Activated T-cell treated with anti-CD3 and anti-CD28 coated beads, Interleukin-2, amount 50 U/mL, for 24 hours (primary cell): ENCODE measurements around the gene PLA2G6.

Source experiments
- DNase-seq: peaks from one replicate; pipeline ENCODE4 v3.0.0-alpha.2; 2020
- H3K27ac Mint-ChIP-seq: 2 replicates; pipeline ENCODE4 v1.8.0; 2020; ENCODE audit warnings: mild to moderate bottlenecking, mixed read lengths
- H3K27me3 Mint-ChIP-seq: 2 replicates; pipeline ENCODE4 v1.8.0; 2020; ENCODE audit warnings: mixed read lengths
- H3K36me3 Mint-ChIP-seq: 2 replicates; pipeline ENCODE4 v1.8.0; 2020; ENCODE audit warnings: low read depth, mixed read lengths
- H3K4me1 Mint-ChIP-seq: 2 replicates; pipeline ENCODE4 v1.8.0; 2020; ENCODE audit warnings: low read depth, mixed read lengths
- H3K4me3 Mint-ChIP-seq: 2 replicates; pipeline ENCODE4 v1.8.0; 2020; ENCODE audit warnings: mild to moderate bottlenecking, moderate library complexity, mixed read lengths
- H3K9me3 Mint-ChIP-seq: 2 replicates; pipeline ENCODE4 v1.8.0; 2020; ENCODE audit warnings: mixed read lengths

PLA2G6 gene

DNA sequence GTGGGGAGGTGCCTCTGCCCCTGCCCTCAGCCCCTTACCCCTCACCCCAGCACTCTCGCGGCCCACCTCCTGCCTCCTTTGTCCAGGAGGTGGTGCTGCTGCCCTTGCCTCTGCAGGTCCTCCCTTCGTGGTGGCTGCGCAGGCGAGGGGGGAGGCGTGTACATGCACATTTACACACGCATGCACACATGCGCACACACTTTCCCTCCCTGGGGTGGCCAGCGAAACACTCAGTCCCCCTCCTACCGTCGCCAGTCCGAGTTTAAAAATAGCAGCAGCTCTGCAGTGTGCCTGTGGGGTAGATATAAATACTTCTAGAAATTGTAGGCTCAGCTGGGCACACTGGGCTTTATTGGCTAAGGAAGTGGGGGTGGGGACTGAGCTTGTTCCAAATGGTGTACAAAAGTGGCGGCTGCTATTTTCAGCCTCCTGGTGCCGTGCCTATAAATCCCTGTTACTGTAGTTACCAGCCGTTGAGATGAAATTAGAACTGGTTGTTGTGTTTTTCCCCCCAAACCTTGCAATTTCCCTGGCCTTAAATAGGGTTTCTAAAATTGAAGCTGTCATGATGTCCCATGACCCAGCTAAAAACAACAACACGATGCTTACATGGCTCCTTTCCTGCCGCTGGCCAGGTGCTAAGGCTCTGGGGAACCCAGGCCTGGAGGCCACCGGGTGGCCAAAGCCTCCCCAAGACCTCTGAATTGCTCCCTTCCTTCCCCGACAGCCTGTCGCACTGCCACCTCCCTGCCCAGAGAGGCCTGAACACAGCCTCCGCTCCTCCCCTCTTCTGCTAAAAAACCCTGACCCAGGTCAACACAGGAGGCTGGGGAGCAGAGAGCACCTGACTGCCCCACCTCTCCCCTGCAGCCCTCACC is 112.0 kb downstream of the PLA2G6 start:
- no peak for DNase-seq
- H3K27ac Mint-ChIP-seq: no peak overlapping the region
- no peaks in the 10 kb centered on the region for H3K4me1 Mint-ChIP-seq
- H3K9me3 Mint-ChIP-seq: no peaks in the 10 kb centered on the region
- no peak overlapping the region for H3K4me3 Mint-ChIP-seq
- no peaks in the 10 kb centered on the region for H3K27me3 Mint-ChIP-seq
- peaks cover 84% of the 10 kb centered on the region for H3K36me3 Mint-ChIP-seq

DNA sequence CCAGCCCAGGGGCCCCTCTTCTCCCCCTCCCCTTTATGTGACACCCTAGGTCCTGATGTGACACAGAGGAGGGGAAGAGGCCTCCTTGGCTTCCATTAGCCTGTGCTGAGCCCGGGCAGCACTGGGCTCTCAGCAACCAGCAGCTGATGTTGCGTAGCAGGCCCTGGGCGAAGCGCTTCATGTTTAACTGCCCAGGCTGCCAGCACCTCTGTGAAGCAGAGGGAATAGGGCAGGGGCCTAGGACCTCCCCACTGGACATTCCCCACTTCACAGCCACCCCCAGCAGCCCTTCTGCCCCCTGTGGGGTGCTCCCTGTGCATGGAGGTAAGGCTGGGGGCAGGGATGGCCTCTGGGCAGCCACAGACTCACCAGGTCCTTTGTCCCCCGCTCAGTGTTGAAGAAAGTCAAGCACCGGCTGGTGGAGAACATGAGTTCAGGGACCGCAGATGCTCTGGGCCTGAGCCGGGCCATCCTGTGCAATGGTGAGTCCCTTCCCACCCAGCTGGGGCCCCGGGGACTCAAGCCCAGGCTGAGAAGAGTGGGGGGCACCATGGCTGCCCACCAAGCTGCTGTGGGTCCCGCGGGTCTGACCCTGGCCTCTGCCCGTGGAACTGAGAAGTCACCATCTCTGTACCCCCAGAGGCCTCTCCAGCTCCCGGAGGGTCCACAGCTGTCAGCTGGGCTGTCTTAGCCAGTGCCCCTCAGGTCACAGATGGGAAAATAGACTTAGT is 112.8 kb downstream of the PLA2G6 start:
- Mint-ChIP-seq H3K36me3 (peaks cover 82% of the 10 kb centered on the region), H3K27me3 (no peaks in the 10 kb centered on the region), H3K4me3 (no peak overlapping the region), H3K9me3 (no peaks in the 10 kb centered on the region), H3K4me1 (no peaks in the 10 kb centered on the region), H3K27ac (no peak overlapping the region)
- DNase-seq: no peak

DNA sequence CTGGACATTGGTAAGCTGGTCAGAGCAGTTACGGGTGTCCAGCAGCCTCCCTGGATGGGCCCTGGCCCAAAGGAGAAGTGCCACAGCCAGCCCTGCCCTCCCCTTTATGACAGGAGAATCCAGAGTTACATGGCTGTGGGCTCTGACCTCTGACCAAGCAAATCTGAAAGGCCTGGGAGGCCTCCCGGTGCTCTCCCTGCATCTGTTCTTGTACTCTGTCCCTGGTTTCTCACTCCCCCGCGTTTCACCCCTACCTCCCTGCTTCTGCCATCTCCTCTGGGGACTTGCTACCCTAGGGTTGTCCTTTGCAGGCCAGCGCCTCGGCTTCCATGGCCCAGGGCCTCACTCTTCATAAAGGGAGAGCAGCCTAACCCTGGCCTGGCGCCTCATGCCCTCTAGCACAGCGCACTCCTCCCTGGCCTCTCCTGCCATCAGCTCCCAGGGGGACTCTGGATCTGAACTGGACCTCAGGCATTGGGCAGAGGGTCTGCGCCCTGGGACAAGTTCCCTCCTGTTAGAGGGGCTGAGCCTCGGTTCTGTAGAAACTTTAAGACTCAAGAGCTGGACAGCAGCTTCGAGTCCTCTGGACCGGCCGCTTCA is 113.8 kb downstream of the PLA2G6 start:
- H3K27me3 Mint-ChIP-seq: no peaks in the 10 kb centered on the region
- H3K4me1 Mint-ChIP-seq: no peaks in the 10 kb centered on the region
- H3K4me3 Mint-ChIP-seq: no peak overlapping the region
- peaks cover 80% of the 10 kb centered on the region for H3K36me3 Mint-ChIP-seq
- DNase-seq: no peak
- H3K9me3 Mint-ChIP-seq: no peaks in the 10 kb centered on the region
- no peak overlapping the region for H3K27ac Mint-ChIP-seq

DNA sequence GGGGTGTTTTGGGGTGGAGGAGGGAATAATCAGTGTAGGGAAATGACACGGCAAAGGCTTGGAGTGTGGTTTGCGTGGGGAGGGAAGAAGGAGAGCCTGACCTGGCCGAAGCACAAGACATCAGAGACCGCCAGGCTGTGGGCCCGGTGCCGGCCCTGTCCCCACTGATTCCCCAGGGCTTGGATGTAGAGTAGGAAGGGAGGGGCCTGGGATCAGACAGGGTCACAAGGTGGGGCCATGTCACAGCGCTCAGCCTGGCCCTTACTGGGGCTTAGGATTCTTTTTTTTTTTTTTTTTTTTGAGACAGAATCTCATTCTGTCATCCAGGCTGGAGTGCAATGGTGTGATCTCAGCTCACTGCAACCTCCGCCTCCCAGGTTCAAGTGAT is 114.6 kb downstream of the PLA2G6 start:
- H3K27me3 Mint-ChIP-seq: no peaks in the 10 kb centered on the region
- H3K4me3 Mint-ChIP-seq: no peak overlapping the region
- peaks cover 75% of the 10 kb centered on the region for H3K36me3 Mint-ChIP-seq
- no peak overlapping the region for H3K27ac Mint-ChIP-seq
- H3K9me3 Mint-ChIP-seq: no peaks in the 10 kb centered on the region
- no peak for DNase-seq
- H3K4me1 Mint-ChIP-seq: no peaks in the 10 kb centered on the region

DNA sequence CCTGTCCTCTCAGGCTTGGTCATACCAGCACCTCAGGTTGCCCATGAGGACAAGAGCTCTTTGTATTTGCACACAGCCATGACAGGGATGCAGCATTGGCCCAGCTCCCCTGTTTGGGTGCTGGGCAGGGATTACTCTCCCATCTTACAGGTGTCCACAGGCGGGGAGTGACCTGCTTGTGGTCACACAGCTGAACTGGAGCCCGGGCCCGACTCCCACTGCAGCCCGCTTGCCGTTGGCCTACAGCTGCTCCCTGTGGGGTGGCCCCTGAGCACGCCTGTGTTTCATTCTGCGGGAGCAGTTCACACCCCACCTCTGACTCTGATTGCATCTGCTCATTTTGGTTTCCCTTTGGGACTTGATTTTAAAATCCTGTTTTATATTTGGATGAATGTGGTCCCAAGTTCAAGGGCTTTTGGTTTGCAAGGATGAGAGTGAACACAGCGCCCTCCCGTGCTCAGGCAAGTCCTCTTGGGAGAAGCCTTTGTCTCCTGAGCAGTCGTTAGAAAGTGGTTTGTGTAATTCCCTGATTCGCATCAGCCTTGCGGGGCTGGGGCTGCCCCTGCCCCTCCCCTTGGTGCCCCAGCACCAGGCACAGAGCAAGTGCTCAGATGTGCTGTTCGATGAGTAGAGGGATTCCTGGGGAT is 115.1 kb downstream of the PLA2G6 start:
- H3K27ac Mint-ChIP-seq: no peak overlapping the region
- no peaks in the 10 kb centered on the region for H3K27me3 Mint-ChIP-seq
- H3K4me1 Mint-ChIP-seq: no peaks in the 10 kb centered on the region
- no peak for DNase-seq
- H3K9me3 Mint-ChIP-seq: no peaks in the 10 kb centered on the region
- H3K4me3 Mint-ChIP-seq: no peak overlapping the region
- H3K36me3 Mint-ChIP-seq: peaks cover 74% of the 10 kb centered on the region

DNA sequence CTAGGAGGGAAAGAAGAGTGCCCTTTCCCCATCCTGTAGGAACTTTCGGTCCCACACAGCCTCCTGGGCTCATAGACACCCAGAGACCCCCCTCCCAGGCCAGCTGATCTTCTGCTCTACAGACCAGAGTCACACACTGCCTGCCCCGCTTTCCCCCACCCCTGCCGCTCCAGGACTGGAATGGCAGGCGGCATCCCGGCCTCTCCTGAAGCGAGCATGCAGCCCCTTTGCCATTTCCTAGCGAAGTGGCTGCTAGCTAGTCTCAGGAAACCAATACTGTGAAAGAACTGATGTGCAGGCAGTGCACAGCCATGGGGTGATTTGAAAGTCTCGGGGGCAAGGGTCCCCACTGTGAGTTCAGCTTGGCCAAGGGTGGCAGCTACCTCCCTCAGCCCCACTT is 116.1 kb downstream of the PLA2G6 start:
- H3K27me3 Mint-ChIP-seq: no peaks in the 10 kb centered on the region
- no peaks in the 10 kb centered on the region for H3K4me1 Mint-ChIP-seq
- H3K9me3 Mint-ChIP-seq: no peaks in the 10 kb centered on the region
- H3K27ac Mint-ChIP-seq: no peak overlapping the region
- peaks cover 66% of the 10 kb centered on the region for H3K36me3 Mint-ChIP-seq
- DNase-seq: no peak
- no peak overlapping the region for H3K4me3 Mint-ChIP-seq

DNA sequence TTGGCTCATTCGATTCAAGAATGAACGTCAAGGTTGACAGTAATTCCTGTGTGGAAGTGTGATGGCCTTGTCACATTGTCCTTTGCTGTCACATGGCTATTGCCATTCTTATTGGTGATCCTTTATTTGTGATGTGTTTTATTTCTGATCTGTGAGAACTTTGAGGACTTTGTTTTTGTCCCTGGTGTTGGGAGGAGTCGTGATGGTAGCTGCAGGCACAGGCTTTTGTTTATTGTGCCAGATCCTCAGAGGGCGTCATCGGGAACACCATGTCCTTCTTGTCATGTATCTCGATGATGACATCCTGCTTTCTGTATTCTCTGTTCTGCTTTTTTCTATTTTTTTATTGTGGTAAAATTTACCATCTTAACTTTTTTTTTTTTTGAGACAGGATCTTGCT is 118.8 kb downstream of the PLA2G6 start:
- Mint-ChIP-seq H3K27me3 (no peaks in the 10 kb centered on the region), H3K4me1 (peaks cover 6% of the 10 kb centered on the region), H3K36me3 (peaks cover 57% of the 10 kb centered on the region), H3K27ac (no peak overlapping the region), H3K9me3 (no peaks in the 10 kb centered on the region), H3K4me3 (no peak overlapping the region)
- DNase-seq: no peak
